Endothelial cell of umbilical vein (primary cell): Measurements from ENCODE around the gene BEX1. TPM values are rescaled to one million over a fixed set of nuclear protein-coding genes. Genes with fewer than 3 reads are reported as not detected.

Source experiments
- BruUV-seq: library from RNA; stranded (reverse); fragments of 400-500 nt; replicated peaks from 2 replicates; lab custom pipeline; 2021; lab: Mats Ljungman, UMichigan
- CTCF ChIA-PET: fragments of 300-600, 350-600 bp; sonication (Branson Sonifier 250); formaldehyde crosslinking; loops from one replicate; lab custom pipeline; 2021; ENCODE audit warnings: antibody characterized with exemption, inconsistent platforms; lab: Charles Lee
- POLR2A ChIA-PET: fragments of 300-600, 350-600 bp; sonication (Branson Sonifier 250); formaldehyde crosslinking; loops from one replicate; lab custom pipeline; 2021; ENCODE audit warnings: antibody characterized with exemption, inconsistent platforms; lab: Charles Lee
- DNase-seq: peaks from one replicate; pipeline ENCODE4 v3.0.0-alpha.2; 2011; ENCODE audit warnings: low read depth, low spot score
- FAIRE-seq: peaks from 2 replicates; lab custom pipeline; 2011; peaks lifted over from hg19 to GRCh38; lab: Jason Lieb, UNC
- H2AFZ ChIP-seq: 2 replicates; pipeline ENCODE4 v1.6.0; 2012; ENCODE audit warnings: low read depth, low read length, control low read depth, inconsistent platforms
- H3K27ac ChIP-seq: 2 replicates; pipeline ENCODE4 v1.5.1; 2011; ENCODE audit warnings: low read depth, mild to moderate bottlenecking, control low read depth, low read length, moderate library complexity; ENCODE audit not compliant: insufficient read depth
- H3K27me3 ChIP-seq, 2 experiments: 2 replicates each; pipeline versions ENCODE4 v1.6.0 to v1.6.1; 2011; ENCODE audit warnings: low read length in 2 of 2, mixed read lengths in 1 of 2; ENCODE audit not compliant: control insufficient read depth in 2 of 2, insufficient read depth in 2 of 2
- H3K36me3 ChIP-seq, 2 experiments: 2 replicates in 1 of 2; 3 replicates in 1 of 2; pipeline ENCODE4 v1.5.1; 2011; ENCODE audit warnings: low read length in 2 of 2, mild to moderate bottlenecking in 1 of 2, moderate library complexity in 1 of 2; ENCODE audit not compliant: control insufficient read depth in 2 of 2, insufficient read depth in 2 of 2; ENCODE audit errors: extremely low read depth in 1 of 2
- H3K4me1 ChIP-seq: 3 replicates; pipeline ENCODE4 v1.5.1; 2011; ENCODE audit warnings: mild to moderate bottlenecking, low read length; ENCODE audit not compliant: control insufficient read depth, insufficient read depth; ENCODE audit errors: extremely low read depth
- H3K4me2 ChIP-seq: 2 replicates; pipeline ENCODE4 v1.6.1; 2011; ENCODE audit warnings: low read length, control low read depth, mixed read lengths; ENCODE audit not compliant: insufficient read depth
- H3K4me3 ChIP-seq, 3 experiments: fragments of 200-600 bp in 1 of 3; sonication (generic), shearing (Covaris generic) in 1 of 3; replicated peaks in 1 of 3; 2 replicates each; pipeline ENCODE4 v1.5.1; 2011 to 2016; ENCODE audit warnings: control low read depth in 3 of 3, low read length in 3 of 3, mild to moderate bottlenecking in 2 of 3, inconsistent platforms in 1 of 3, low read depth in 1 of 3, moderate library complexity in 1 of 3; ENCODE audit not compliant: insufficient read depth in 1 of 3
- H3K79me2 ChIP-seq: 2 replicates; pipeline ENCODE4 v1.6.0; 2012; ENCODE audit warnings: low read length, inconsistent platforms; ENCODE audit not compliant: control insufficient read depth, insufficient read depth
- H3K9ac ChIP-seq: replicated peaks from 2 replicates; pipeline ENCODE3; 2011; ENCODE audit warnings: low read length, control low read depth; ENCODE audit not compliant: insufficient read depth; ENCODE audit errors: extremely low read depth
- H3K9me1 ChIP-seq: replicated peaks from 3 replicates; pipeline ENCODE4 v1.6.0; 2011; ENCODE audit warnings: mild to moderate bottlenecking, low read length; ENCODE audit not compliant: control insufficient read depth, insufficient read depth; ENCODE audit errors: extremely low read depth
- H3K9me3 ChIP-seq: replicated peaks from 2 replicates; pipeline ENCODE4 v1.5.1; 2012; ENCODE audit warnings: low read length, inconsistent platforms; ENCODE audit not compliant: control insufficient read depth, insufficient read depth
- H4K20me1 ChIP-seq: replicated peaks from 2 replicates; pipeline ENCODE3; 2011; ENCODE audit warnings: mild to moderate bottlenecking, low read length; ENCODE audit not compliant: control insufficient read depth, insufficient read depth; ENCODE audit errors: extremely low read depth
- CTCF ChIP-seq, 2 donors: IDR thresholded peaks; 1 replicate in 1 of 2; 2 replicates in 1 of 2; pipeline ENCODE4 v1.5.1; 2011; ENCODE audit warnings: low read length in 2 of 2, mild to moderate bottlenecking in 2 of 2, moderate library complexity in 2 of 2, control low read depth in 1 of 2, inconsistent platforms in 1 of 2, low read depth in 1 of 2; ENCODE audit not compliant: insufficient read depth in 1 of 2; ENCODE audit errors: extremely low read depth in 1 of 2
- FOS ChIP-seq: IDR thresholded peaks from 2 replicates; pipeline ENCODE4 v1.6.1; 2011; ENCODE audit warnings: mild to moderate bottlenecking, low read length, moderate library complexity, borderline replicate concordance; ENCODE audit not compliant: insufficient read depth
- GATA2 ChIP-seq: IDR thresholded peaks from 2 replicates; pipeline ENCODE4 v1.7.0; 2011; ENCODE audit warnings: low read depth, mild to moderate bottlenecking, moderate library complexity, mixed read lengths, low read length; ENCODE audit not compliant: insufficient read length, insufficient read depth
- JUN ChIP-seq: IDR thresholded peaks from 2 replicates; pipeline ENCODE4 v1.6.1; 2011; ENCODE audit warnings: borderline replicate concordance, low read depth; ENCODE audit not compliant: insufficient read length, insufficient read depth
- MAX ChIP-seq: IDR thresholded peaks from 2 replicates; pipeline ENCODE4 v1.6.1; 2011; ENCODE audit not compliant: insufficient read depth, insufficient read length
- POLR2AphosphoS5 ChIP-seq: IDR thresholded peaks from 2 replicates; pipeline ENCODE4 v1.6.1; 2012; ENCODE audit warnings: low read depth, mild to moderate bottlenecking, control low read depth, low read length, moderate library complexity; ENCODE audit not compliant: insufficient read depth
- dilution Hi-C: fragments of 300-500 bp; cut with MboI; formaldehyde crosslinking; loops from one replicate; pipeline ENCODE4 v1.15.0; 2019; ENCODE audit warnings: low sequenced_read_pairs; ENCODE audit not compliant: extremely low pct_ligation_motif_present
- intact Hi-C: fragments of 100-400 bp; cut with micrococcal nuclease; formaldehyde crosslinking; loops from one replicate; pipeline ENCODE4 v1.10.0; 2022
- polyA plus RNA-seq, 4 experiments: library from polyadenylated mRNA; depleted of rRNA in 3 of 4; stranded (reverse) in 3 of 4; unstranded in 1 of 4; fragments of >200 nt; gene quantifications; 2 replicates each; pipeline versions ENCODE4 v1.2.1 to v1.2.3, GENCODE V29; 2011 to 2012; ENCODE audit warnings: missing spikeins in 1 of 4
- total RNA-seq: library from RNA; stranded (reverse); gene quantifications from 2 replicates; pipeline ENCODE4 v1.2.3, GENCODE V29; 2021

BEX1 gene
- total and polyA plus RNA-seq, 2 donors (not counting 3 experiments of a cell fraction or from before 2014, with no cell fraction given) = 0.19 to 0.46 TPM

GRCh38 chrX:103052625-103053024 is 11.3 kb downstream of the BEX1 start:
- Histone ChIP-seq H2AFZ (no peak overlapping the region), H3K36me3 (no peaks in the 10 kb centered on the region), H3K4me2 (no peak overlapping the region), H3K79me2 (no peaks in the 10 kb centered on the region), H3K4me1 (no peaks in the 10 kb centered on the region), H3K4me3 (no peak overlapping the region), H3K9ac (no peak overlapping the region), H3K27ac (no peak overlapping the region), H3K27me3 (no peaks in the 10 kb centered on the region), H4K20me1 (no peaks in the 10 kb centered on the region), H3K9me1 (no peaks in the 10 kb centered on the region), H3K9me3 (no peaks in the 10 kb centered on the region)
- intact Hi-C loops (no loop called here), dilution Hi-C loops (no loop called here)
- TF ChIP-seq GATA2 (no peak), FOS (no peak), CTCF (IDR thresholded peaks at IDR 0.05; ENCODE audit: extremely low read depth in 1 of 2, insufficient read depth in 1 of 2, low read depth in 1 of 2, low read length in 2 of 2) (no peak), POLR2AphosphoS5 (no peak), JUN (no peak), MAX (no peak)
- ChIA-PET CTCF (no interaction called here), POLR2A (no interaction called here)
- FAIRE-seq = no peak
- no TSS peak for BruUV-seq
- DNase-seq = no peak
